ENCODE measurements around the gene CDKAL1. TPM values are rescaled to one million over a fixed set of nuclear protein-coding genes. Genes with fewer than 3 reads are reported as not detected.
A peak's percentile ranks its signal among the peaks of the same experiment; 100 is the strongest.

Gene CDKAL1
- total RNA-seq, 2 donors from 2014 or later, result 23.5 to 26.4 TPM

DNA sequence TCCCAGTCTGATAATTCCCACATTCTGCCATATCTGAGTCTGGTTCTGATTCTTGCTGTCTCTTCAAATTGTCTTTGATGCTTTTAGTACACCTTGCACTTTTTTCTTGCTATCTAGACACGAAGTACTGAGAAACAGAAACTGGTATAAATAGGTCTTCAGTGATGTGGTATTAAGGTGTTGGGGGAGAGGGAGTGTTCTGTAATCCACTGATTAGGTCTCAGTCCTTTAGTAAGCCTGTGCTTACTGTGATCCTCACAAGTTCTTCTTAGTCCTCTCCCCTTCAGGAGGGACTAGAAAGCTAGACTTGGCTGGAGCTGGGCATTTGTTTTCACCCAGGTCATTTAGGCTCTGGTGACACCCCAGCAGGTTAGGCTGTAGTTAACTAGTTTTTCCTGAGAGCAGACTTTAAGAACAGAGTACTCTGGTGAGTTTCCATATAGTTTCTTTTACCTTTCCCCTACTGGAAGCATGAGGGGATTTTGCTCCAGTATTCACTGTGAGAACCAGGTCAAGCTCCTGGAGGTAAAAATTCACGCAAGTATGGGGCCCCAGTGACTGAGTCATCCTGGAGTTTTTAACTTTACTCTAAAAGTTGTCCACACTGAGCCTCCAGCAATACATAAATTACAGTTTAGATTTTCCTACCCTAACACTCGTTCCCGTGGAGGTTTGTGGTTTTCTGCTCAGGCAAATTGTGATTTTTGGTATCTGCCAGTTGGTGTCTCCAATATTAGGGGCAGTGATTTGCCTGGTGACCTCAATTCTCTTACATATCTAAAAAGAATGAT, 154.6 kb downstream of the CDKAL1 start:
- no peaks in the 10 kb centered on the region for H3K36me3 ChIP-seq (ENCODE audit: control insufficient read depth, insufficient read depth, low read length)
- Mint-ChIP-seq H3K27me3 (ENCODE audit: insufficient read depth) (no peaks in the 10 kb centered on the region), H3K9me3 (peaks cover 4% of the 10 kb centered on the region), H3K27ac (no peak overlapping the region), H3K4me3 (no peak overlapping the region), H3K4me1 (peaks cover 21% of the 10 kb centered on the region), H3K36me3 (ENCODE audit: low read depth) (peaks cover 4% of the 10 kb centered on the region)
- no peaks in the 10 kb centered on the region for H3K9me3 ChIP-seq (ENCODE audit: control insufficient read depth, low read length)
- H3K4me1 ChIP-seq (ENCODE audit: control insufficient read depth, insufficient read depth, low read length), result peaks cover 3% of the 10 kb centered on the region
- H3K4me3 ChIP-seq (ENCODE audit: low read length), result no peak overlapping the region
- H3K9ac ChIP-seq (ENCODE audit: extremely low read depth, low read length, poor library complexity, severe bottlenecking), result no peak overlapping the region
- H3K27me3 ChIP-seq (ENCODE audit: control insufficient read depth, insufficient read depth, low read length, poor library complexity, severe bottlenecking), result no peaks in the 10 kb centered on the region
- DNase-seq, result peak; percentile 48
- 90 to 100% methylated on average over 3 to 4 of the region's 4 CpGs for WGBS, 2 experiments (ENCODE audit: insufficient coverage in 1 of 2, insufficient read length in 1 of 2)
- TF ChIP-seq, protein P1, sequence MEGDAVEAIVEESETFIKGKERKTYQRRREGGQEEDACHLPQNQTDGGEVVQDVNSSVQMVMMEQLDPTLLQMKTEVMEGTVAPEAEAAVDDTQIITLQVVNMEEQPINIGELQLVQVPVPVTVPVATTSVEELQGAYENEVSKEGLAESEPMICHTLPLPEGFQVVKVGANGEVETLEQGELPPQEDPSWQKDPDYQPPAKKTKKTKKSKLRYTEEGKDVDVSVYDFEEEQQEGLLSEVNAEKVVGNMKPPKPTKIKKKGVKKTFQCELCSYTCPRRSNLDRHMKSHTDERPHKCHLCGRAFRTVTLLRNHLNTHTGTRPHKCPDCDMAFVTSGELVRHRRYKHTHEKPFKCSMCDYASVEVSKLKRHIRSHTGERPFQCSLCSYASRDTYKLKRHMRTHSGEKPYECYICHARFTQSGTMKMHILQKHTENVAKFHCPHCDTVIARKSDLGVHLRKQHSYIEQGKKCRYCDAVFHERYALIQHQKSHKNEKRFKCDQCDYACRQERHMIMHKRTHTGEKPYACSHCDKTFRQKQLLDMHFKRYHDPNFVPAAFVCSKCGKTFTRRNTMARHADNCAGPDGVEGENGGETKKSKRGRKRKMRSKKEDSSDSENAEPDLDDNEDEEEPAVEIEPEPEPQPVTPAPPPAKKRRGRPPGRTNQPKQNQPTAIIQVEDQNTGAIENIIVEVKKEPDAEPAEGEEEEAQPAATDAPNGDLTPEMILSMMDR (conservative IDR thresholded peaks at IDR 0.05), result no peak
- H3K27ac ChIP-seq (ENCODE audit: low read depth, low read length), result no peak overlapping the region

GRCh38 chr6:20691185-20691584, 156.9 kb downstream of the CDKAL1 start:
- Histone ChIP-seq H3K27ac (ENCODE audit: low read depth, low read length) (no peak overlapping the region), H3K27me3 (ENCODE audit: control insufficient read depth, insufficient read depth, low read length, poor library complexity, severe bottlenecking) (no peaks in the 10 kb centered on the region), H3K9ac (ENCODE audit: extremely low read depth, low read length, poor library complexity, severe bottlenecking) (no peak overlapping the region), H3K36me3 (ENCODE audit: control insufficient read depth, insufficient read depth, low read length) (no peaks in the 10 kb centered on the region), H3K4me1 (ENCODE audit: control insufficient read depth, insufficient read depth, low read length) (peaks cover 3% of the 10 kb centered on the region), H3K4me3 (ENCODE audit: low read length) (no peak overlapping the region), H3K9me3 (ENCODE audit: control insufficient read depth, low read length) (no peaks in the 10 kb centered on the region)
- DNase-seq, result no peak
- Mint-ChIP-seq H3K9me3 (no peaks in the 10 kb centered on the region), H3K4me3 (no peak overlapping the region), H3K27me3 (ENCODE audit: insufficient read depth) (no peaks in the 10 kb centered on the region), H3K4me1 (peaks cover 18% of the 10 kb centered on the region), H3K27ac (no peak overlapping the region), H3K36me3 (ENCODE audit: low read depth) (no peaks in the 10 kb centered on the region)
- WGBS, 2 experiments (ENCODE audit: insufficient coverage in 1 of 2, insufficient read length in 1 of 2), result 88 to 92% methylated on average over 2 to 5 of the region's 5 CpGs
- TF ChIP-seq, protein P1 (conservative IDR thresholded peaks at IDR 0.05), result no peak

DNA sequence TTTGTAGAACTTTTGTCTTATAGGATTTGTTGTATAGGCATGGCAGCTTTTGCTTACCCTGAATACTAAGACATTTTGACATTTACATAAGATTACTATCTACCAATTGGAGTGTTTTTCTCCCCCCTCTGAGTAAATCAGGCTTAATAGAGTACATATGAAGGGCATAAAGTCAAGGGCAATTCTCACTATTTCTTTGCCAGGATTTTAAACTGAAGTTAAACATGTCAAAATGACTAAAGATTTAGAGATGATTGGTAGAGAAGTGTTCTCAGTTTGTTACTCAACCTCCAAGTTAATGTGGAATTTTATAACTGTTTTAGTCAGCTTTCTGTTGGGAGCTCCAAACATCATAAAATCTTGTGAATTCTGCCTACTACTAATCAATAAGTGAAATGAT, 157.8 kb downstream of the CDKAL1 start:
- H3K27ac Mint-ChIP-seq, result no peak overlapping the region
- H3K4me3 ChIP-seq (ENCODE audit: low read length), result no peak overlapping the region
- peaks cover 3% of the 10 kb centered on the region for H3K4me1 ChIP-seq (ENCODE audit: control insufficient read depth, insufficient read depth, low read length)
- H3K36me3 ChIP-seq (ENCODE audit: control insufficient read depth, insufficient read depth, low read length), result no peaks in the 10 kb centered on the region
- no peak for DNase-seq
- H3K9me3 ChIP-seq (ENCODE audit: control insufficient read depth, low read length), result no peaks in the 10 kb centered on the region
- peaks cover 21% of the 10 kb centered on the region for H3K4me1 Mint-ChIP-seq
- no peaks in the 10 kb centered on the region for H3K27me3 Mint-ChIP-seq (ENCODE audit: insufficient read depth)
- H3K9me3 Mint-ChIP-seq, result no peaks in the 10 kb centered on the region
- TF ChIP-seq, protein P1 (conservative IDR thresholded peaks at IDR 0.05), result no peak
- H3K36me3 Mint-ChIP-seq (ENCODE audit: low read depth), result no peaks in the 10 kb centered on the region
- H3K27me3 ChIP-seq (ENCODE audit: control insufficient read depth, insufficient read depth, low read length, poor library complexity, severe bottlenecking), result no peaks in the 10 kb centered on the region
- H3K4me3 Mint-ChIP-seq, result no peak overlapping the region
- no peak overlapping the region for H3K27ac ChIP-seq (ENCODE audit: low read depth, low read length)
- H3K9ac ChIP-seq (ENCODE audit: extremely low read depth, low read length, poor library complexity, severe bottlenecking), result no peak overlapping the region

Data from endodermal cell (in vitro differentiated cells).